ENCODE results near the gene STK38. TPM values are rescaled to one million over a fixed set of nuclear protein-coding genes. Genes with fewer than 3 reads are reported as not detected.
"Not testable (repeated sequence)": the region's sequence is repeated elsewhere in the genome, so short reads cannot be mapped to it uniquely, and the experiment has no call there.

STK38 gene
- total and polyA plus RNA-seq, 2 donors (not counting 1 experiment from before 2014, with no cell fraction given), result 26.1 to 67.4 TPM

DNA sequence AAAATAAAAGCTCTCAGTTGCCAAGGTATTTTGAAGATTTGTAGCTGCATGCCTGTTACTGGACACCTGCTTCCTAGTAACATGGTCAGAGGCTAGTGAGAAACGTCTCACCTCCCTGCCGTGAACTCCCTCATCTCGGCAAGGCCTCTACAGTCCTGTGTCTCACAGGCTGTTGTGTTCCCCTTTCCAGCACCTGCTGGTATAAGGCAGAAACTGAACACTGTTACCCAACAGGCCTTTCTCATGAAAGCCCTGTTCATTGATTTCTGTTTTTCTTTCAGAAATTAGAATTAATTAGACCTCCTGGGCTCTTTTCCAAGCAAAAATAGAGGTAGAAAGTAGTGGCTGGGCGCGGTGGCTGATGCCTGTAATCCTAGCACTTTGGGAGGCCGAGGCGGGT, 29.3 kb upstream of the STK38 start:
- intact Hi-C loops (cut with micrococcal nuclease), result no loop called here

DNA sequence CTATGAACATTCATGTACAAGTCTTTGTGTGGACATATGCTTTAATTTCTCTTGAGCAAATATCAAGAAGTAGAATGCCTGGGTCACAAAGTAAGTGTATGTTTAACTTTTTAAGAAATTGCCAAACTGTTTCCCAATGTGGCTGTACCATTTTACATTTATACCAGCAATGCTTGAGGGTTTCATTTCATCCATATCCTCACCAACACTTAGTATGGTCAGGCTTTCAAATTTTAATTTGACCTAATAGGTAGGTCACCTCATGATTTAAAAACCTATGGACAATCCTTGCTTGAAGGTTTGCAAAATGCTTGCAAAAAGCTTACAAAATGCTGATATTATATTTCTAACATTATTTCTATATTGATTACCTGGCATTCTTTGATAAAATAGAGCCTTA, 27.4 kb upstream of the STK38 start:
- Histone ChIP-seq H3K4me2 (replicated peaks; ENCODE audit: low read depth, low read length, poor library complexity, severe bottlenecking) (no peak overlapping the region), H3K9me3 (ENCODE audit: control extremely low read depth in 1 of 3, control insufficient read depth in 2 of 3, insufficient read depth in 1 of 3, low read length in 2 of 3) (peaks cover 0 to 7% (median 0%) of the 10 kb centered on the region in 3 donors), H3K27ac (ENCODE audit: low read length in 2 of 2) (no peak overlapping the region), H4K20me1 (ENCODE audit: control insufficient read depth, insufficient read depth, low read length, poor library complexity, severe bottlenecking) (no peaks in the 10 kb centered on the region), H3K4me3 (ENCODE audit: control extremely low read depth in 1 of 5, extremely low read depth in 1 of 5, insufficient read depth in 1 of 5, low read depth in 2 of 5, low read length in 4 of 5) (no peak overlapping the region), H3K79me2 (ENCODE audit: control insufficient read depth, insufficient read depth, low read length) (no peaks in the 10 kb centered on the region), H3K36me3 (replicated peaks in 1 of 2; ENCODE audit: control extremely low read depth in 1 of 2, control insufficient read depth in 1 of 2, extremely low read depth in 1 of 2, insufficient read depth in 2 of 2, low read length in 1 of 2) (no peaks in the 10 kb centered on the region), H2AFZ (ENCODE audit: insufficient read depth, low read depth, low read length, poor library complexity, severe bottlenecking) (no peak overlapping the region), H3K9ac (ENCODE audit: low read length) (no peak overlapping the region), H3K27me3 (replicated peaks in 1 of 4; ENCODE audit: control extremely low read depth in 1 of 4, control insufficient read depth in 3 of 4, insufficient read depth in 4 of 4, low read length in 3 of 4) (no peaks in the 10 kb centered on the region), H3K4me1 (ENCODE audit: control insufficient read depth in 2 of 2, insufficient read depth in 2 of 2, low read length in 2 of 2) (peaks cover 4 to 6% of the 10 kb centered on the region in 2 donors)
- ChIA-PET POLR2A (interaction anchor here (0.6 kb wide), 1 partner anchor 86 kb away, joined by 3 read pairs; no protein-coding TSS in a partner anchor), CTCF (interaction anchor here (0.5 kb wide), 1 partner anchor 16 kb away, joined by 3 read pairs; no protein-coding TSS in a partner anchor)
- Mint-ChIP-seq H3K9me3 (ENCODE audit: insufficient read depth) (no peaks in the 10 kb centered on the region), H3K4me1 (peaks cover 6% of the 10 kb centered on the region), H3K4me3 (no peak overlapping the region), H3K27me3 (no peaks in the 10 kb centered on the region), H3K27ac (no peak overlapping the region)
- intact Hi-C loops (cut with micrococcal nuclease), result no loop called here
- no peak for DNase-seq
- no peak for ATAC-seq (ENCODE audit: low read depth)
- no peak for TF ChIP-seq EZH2 (IDR thresholded peaks at IDR 0.05; ENCODE audit: borderline replicate concordance, insufficient read depth, low read depth, low read length, poor library complexity, severe bottlenecking)
- TF ChIP-seq, protein P1, sequence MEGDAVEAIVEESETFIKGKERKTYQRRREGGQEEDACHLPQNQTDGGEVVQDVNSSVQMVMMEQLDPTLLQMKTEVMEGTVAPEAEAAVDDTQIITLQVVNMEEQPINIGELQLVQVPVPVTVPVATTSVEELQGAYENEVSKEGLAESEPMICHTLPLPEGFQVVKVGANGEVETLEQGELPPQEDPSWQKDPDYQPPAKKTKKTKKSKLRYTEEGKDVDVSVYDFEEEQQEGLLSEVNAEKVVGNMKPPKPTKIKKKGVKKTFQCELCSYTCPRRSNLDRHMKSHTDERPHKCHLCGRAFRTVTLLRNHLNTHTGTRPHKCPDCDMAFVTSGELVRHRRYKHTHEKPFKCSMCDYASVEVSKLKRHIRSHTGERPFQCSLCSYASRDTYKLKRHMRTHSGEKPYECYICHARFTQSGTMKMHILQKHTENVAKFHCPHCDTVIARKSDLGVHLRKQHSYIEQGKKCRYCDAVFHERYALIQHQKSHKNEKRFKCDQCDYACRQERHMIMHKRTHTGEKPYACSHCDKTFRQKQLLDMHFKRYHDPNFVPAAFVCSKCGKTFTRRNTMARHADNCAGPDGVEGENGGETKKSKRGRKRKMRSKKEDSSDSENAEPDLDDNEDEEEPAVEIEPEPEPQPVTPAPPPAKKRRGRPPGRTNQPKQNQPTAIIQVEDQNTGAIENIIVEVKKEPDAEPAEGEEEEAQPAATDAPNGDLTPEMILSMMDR (IDR thresholded peaks at IDR 0.05), result no peak

More for the DNA sequence above, 29.3 kb upstream of the STK38 start:
- no peaks in the 10 kb centered on the region for H3K27me3 ChIP-seq (replicated peaks in 1 of 4; ENCODE audit: control extremely low read depth in 1 of 4, control insufficient read depth in 3 of 4, insufficient read depth in 4 of 4, low read length in 3 of 4)
- no peak overlapping the region for H3K9ac ChIP-seq (ENCODE audit: low read length)
- no peak for ATAC-seq (ENCODE audit: low read depth)
- no peaks in the 10 kb centered on the region for H3K79me2 ChIP-seq (ENCODE audit: control insufficient read depth, insufficient read depth, low read length)
- no peaks in the 10 kb centered on the region for H3K36me3 ChIP-seq (replicated peaks in 1 of 2; ENCODE audit: control extremely low read depth in 1 of 2, control insufficient read depth in 1 of 2, extremely low read depth in 1 of 2, insufficient read depth in 2 of 2, low read length in 1 of 2)
- TF ChIP-seq EZH2 (IDR thresholded peaks at IDR 0.05; ENCODE audit: borderline replicate concordance, insufficient read depth, low read depth, low read length, poor library complexity, severe bottlenecking), result no peak
- TF ChIP-seq, protein P1 (IDR thresholded peaks at IDR 0.05), result no peak
- peaks cover 4% of the 10 kb centered on the region for H3K4me1 Mint-ChIP-seq
- WGBS (ENCODE audit: insufficient coverage), result 61% methylated on average over 5 of the region's 7 CpGs
- CTCF ChIA-PET, result no interaction called here
- no peaks in the 10 kb centered on the region for H3K9me3 Mint-ChIP-seq (ENCODE audit: insufficient read depth)
- H3K9me3 ChIP-seq (ENCODE audit: control extremely low read depth in 1 of 3, control insufficient read depth in 2 of 3, insufficient read depth in 1 of 3, low read length in 2 of 3), result peaks cover 0 to under 1% (median 0%) of the 10 kb centered on the region in 3 donors
- no peaks in the 10 kb centered on the region for H4K20me1 ChIP-seq (ENCODE audit: control insufficient read depth, insufficient read depth, low read length, poor library complexity, severe bottlenecking)
- POLR2A ChIA-PET, result no interaction called here
- no peak overlapping the region for H3K4me3 ChIP-seq (ENCODE audit: control extremely low read depth in 1 of 5, extremely low read depth in 1 of 5, insufficient read depth in 1 of 5, low read depth in 2 of 5, low read length in 4 of 5)
- H3K4me2 ChIP-seq (replicated peaks; ENCODE audit: low read depth, low read length, poor library complexity, severe bottlenecking), result no peak overlapping the region
- no peak for DNase-seq
- H2AFZ ChIP-seq (ENCODE audit: insufficient read depth, low read depth, low read length, poor library complexity, severe bottlenecking), result no peak overlapping the region
- H3K4me1 ChIP-seq (ENCODE audit: control insufficient read depth in 2 of 2, insufficient read depth in 2 of 2, low read length in 2 of 2), result peaks cover 0 to 4% of the 10 kb centered on the region in 2 donors
- no peak overlapping the region for H3K4me3 Mint-ChIP-seq
- H3K27ac Mint-ChIP-seq, result no peak overlapping the region
- no peaks in the 10 kb centered on the region for H3K27me3 Mint-ChIP-seq
- no peak overlapping the region for H3K27ac ChIP-seq (ENCODE audit: low read length in 2 of 2)

DNA sequence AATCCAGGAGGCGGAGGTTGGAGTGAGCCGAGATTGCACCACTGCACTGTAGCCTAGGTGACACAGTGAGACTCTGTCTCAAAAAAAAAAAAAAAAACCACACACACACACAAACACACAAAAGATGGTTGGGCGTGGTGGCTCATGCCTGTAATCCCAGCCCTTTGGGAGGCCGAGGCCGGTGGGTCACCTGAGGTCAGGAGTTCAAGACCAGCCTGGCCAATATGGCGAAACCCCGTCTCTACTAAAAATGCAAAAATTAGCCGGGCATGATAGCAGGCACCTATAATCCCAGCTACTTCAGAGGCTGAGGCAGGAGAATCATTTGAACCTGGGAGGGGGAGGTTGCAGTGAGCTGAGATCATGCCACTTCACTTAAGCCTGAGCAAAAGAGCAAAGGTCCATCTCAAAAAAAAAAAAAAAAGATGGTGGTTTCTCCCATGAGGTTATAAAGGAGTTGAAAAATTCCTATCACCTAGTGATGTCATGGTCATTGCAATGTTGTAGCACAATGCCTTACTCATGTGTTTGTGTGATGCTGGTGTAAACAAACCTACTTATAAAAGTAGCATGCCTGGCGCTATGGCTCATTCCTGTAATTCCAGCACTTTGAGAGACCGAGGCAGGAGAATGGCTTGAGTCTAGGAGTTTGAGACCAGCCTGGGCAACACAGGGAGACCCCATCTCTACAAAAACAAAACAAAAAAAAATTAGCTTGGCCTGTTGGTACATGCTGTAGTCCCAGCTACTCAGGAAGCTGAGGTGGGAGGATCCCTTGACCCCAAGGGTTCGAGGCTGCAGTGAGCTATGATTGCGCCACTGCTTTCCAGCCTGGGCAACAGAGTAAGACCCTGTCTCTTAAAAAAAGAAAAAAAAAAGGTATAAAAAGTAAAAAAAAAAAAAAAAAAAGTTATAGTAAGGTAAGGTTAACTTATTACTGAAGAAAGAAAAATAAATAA, 25.4 kb upstream of the STK38 start:
- H3K27me3 ChIP-seq (replicated peaks in 1 of 4; ENCODE audit: control extremely low read depth in 1 of 4, control insufficient read depth in 3 of 4, insufficient read depth in 4 of 4, low read length in 3 of 4); H3K36me3 ChIP-seq (replicated peaks in 1 of 2; ENCODE audit: control extremely low read depth in 1 of 2, control insufficient read depth in 1 of 2, extremely low read depth in 1 of 2, insufficient read depth in 2 of 2, low read length in 1 of 2); H3K9ac ChIP-seq (ENCODE audit: low read length); ATAC-seq (ENCODE audit: low read depth); H2AFZ ChIP-seq (ENCODE audit: insufficient read depth, low read depth, low read length, poor library complexity, severe bottlenecking); H3K27ac ChIP-seq (ENCODE audit: low read length in 2 of 2); H3K4me1 Mint-ChIP-seq; H3K4me3 Mint-ChIP-seq; H3K4me2 ChIP-seq (replicated peaks; ENCODE audit: low read depth, low read length, poor library complexity, severe bottlenecking); H3K79me2 ChIP-seq (ENCODE audit: control insufficient read depth, insufficient read depth, low read length); H3K4me1 ChIP-seq (ENCODE audit: control insufficient read depth in 2 of 2, insufficient read depth in 2 of 2, low read length in 2 of 2); H3K9me3 ChIP-seq (ENCODE audit: control extremely low read depth in 1 of 3, control insufficient read depth in 2 of 3, insufficient read depth in 1 of 3, low read length in 2 of 3); H3K9me3 Mint-ChIP-seq (ENCODE audit: insufficient read depth); intact Hi-C loops (cut with micrococcal nuclease); H3K27me3 Mint-ChIP-seq; H3K27ac Mint-ChIP-seq; H4K20me1 ChIP-seq (ENCODE audit: control insufficient read depth, insufficient read depth, low read length, poor library complexity, severe bottlenecking); DNase-seq; POLR2A ChIA-PET; H3K4me3 ChIP-seq (ENCODE audit: control extremely low read depth in 1 of 5, extremely low read depth in 1 of 5, insufficient read depth in 1 of 5, low read depth in 2 of 5, low read length in 4 of 5): not testable (repeated sequence)
- CTCF ChIA-PET, result interaction anchor here (1.4 kb wide), 1 partner anchor 187 kb away, joined by 3 read pairs; no protein-coding TSS in a partner anchor
- WGBS (ENCODE audit: insufficient coverage), result 97% methylated on average over 9 of the region's 12 CpGs

All from B cell (primary cell).